K562 (cell line): ENCODE data around the gene PAX5. TPM values are rescaled to one million over a fixed set of nuclear protein-coding genes. Genes with fewer than 3 reads are reported as not detected.

Source experiments
- CBFA2T3 ChIP-seq: fragments of 450-650 bp; IDR thresholded peaks from 2 replicates; pipeline ENCODE4 v1.6.1; 2017
- FOXM1 ChIP-seq, 2 experiments: fragments of 450-650 bp in 1 of 2; sonication (generic) in 1 of 2; formaldehyde crosslinking in 1 of 2; IDR thresholded peaks; 2 replicates each; pipeline versions ENCODE4 v1.6.1 to v1.9.0; 2017 to 2022; ENCODE audit warnings: low read depth in 2 of 2, mild to moderate bottlenecking in 2 of 2, missing genetic modification reagents in 1 of 2, moderate library complexity in 1 of 2
- HNRNPUL1 ChIP-seq: fragments of 200-400 bp; formaldehyde crosslinking; IDR thresholded peaks from 2 replicates; pipeline ENCODE4 v1.6.1; 2017; ENCODE audit warnings: low read length
- KDM4B ChIP-seq, 2 experiments: fragments of 450-650 bp in 1 of 2; sonication (generic) in 1 of 2; IDR thresholded peaks; 2 replicates each; pipeline ENCODE4 v1.6.1; 2016 to 2017; ENCODE audit warnings: borderline replicate concordance in 2 of 2, antibody characterized with exemption in 1 of 2, low read depth in 1 of 2, mild to moderate bottlenecking in 1 of 2
- PRMT5 ChIP-seq: sonication (generic); formaldehyde crosslinking; IDR thresholded peaks from 2 replicates; pipeline ENCODE4 v1.5.0; 2020; ENCODE audit warnings: missing genetic modification reagents
- RAD21 ChIP-seq, 2 experiments: fragments of 250-450 bp in 1 of 2; fragments of 450-650 bp in 1 of 2; sonication (Bioruptor Pico) in 1 of 2; formaldehyde crosslinking in 1 of 2; IDR thresholded peaks in 1 of 2; conservative IDR thresholded peaks in 1 of 2; 2 replicates each; pipeline versions ENCODE4 v1.4.0 to v1.8.0; 2020 to 2022; ENCODE audit warnings: mild to moderate bottlenecking in 2 of 2, moderate library complexity in 1 of 2
- RFX5 ChIP-seq: IDR thresholded peaks from 2 replicates; pipeline ENCODE4 v1.6.1; 2011; ENCODE audit warnings: low read depth, mild to moderate bottlenecking, improper control_type of control experiment, low read length
- RNF2 ChIP-seq: sonication (generic); IDR thresholded peaks from 2 replicates; pipeline ENCODE4 v1.6.1; 2016
- SP2 ChIP-seq: IDR thresholded peaks from 2 replicates; pipeline ENCODE4 v1.6.1; 2011; ENCODE audit warnings: mild to moderate bottlenecking, low read depth, low read length, moderate library complexity; ENCODE audit not compliant: poor library complexity, severe bottlenecking; ENCODE audit errors: extremely low read depth
- TAF7 ChIP-seq: fragments of 450-650 bp; IDR thresholded peaks from 2 replicates; pipeline ENCODE4 v1.6.1; 2016; ENCODE audit warnings: missing genetic modification characterization, missing compliant biosample characterization
- TBL1XR1 ChIP-seq, 2 experiments: IDR thresholded peaks; 2 replicates each; pipeline ENCODE4 v1.6.1; 2012; ENCODE audit warnings: improper control_type of control experiment in 2 of 2, low read length in 2 of 2, mild to moderate bottlenecking in 1 of 2
- ZNF75A ChIP-seq: fragments of 450-650 bp; formaldehyde crosslinking; IDR thresholded peaks from 2 replicates; pipeline ENCODE4 v1.4.0; 2020; ENCODE audit warnings: mild to moderate bottlenecking
- ZNF785 ChIP-seq: fragments of 250-450 bp; sonication (Bioruptor Pico); IDR thresholded peaks from 2 replicates; pipeline ENCODE4 v1.4.0; 2020; ENCODE audit warnings: mild to moderate bottlenecking
- polyA plus RNA-seq, 8 experiments: library from polyadenylated mRNA; depleted of rRNA in 4 of 8; stranded (reverse) in 5 of 8; unstranded in 3 of 8; fragments of >200 nt; fragmentation: Nextera tagmentation in 2 of 8; fragmentation: Illumina TruSeq in 1 of 8; extraction: Ambion mirVana in 2 of 8; extraction: Trizol in 1 of 8; gene quantifications; 2 replicates each; pipeline versions ENCODE4 v1.2.1 to v1.2.3, GENCODE V29; 2011 to 2014; ENCODE audit warnings: inconsistent platforms in 1 of 8, missing spikeins in 1 of 8
- total RNA-seq, 7 experiments: library from RNA; depleted of rRNA in 6 of 7; stranded (reverse); fragments of >200 nt in 6 of 7; fragmentation: Illumina TruSeq in 2 of 7; extraction: Trizol in 2 of 7; gene quantifications; 2 replicates each; pipeline versions ENCODE4 v1.2.1 to v1.2.3, GENCODE V29; 2011 to 2021; ENCODE audit warnings: low replicate concordance in 1 of 7
- TF ChIP-seq, protein P1 (sequence below): IDR thresholded peaks from 2 replicates; pipeline ENCODE4 v1.6.1; 2014; ENCODE audit warnings: antibody characterized with exemption
- TF ChIP-seq, protein P2 (sequence below), 2 experiments: fragments of 450-650 bp; IDR thresholded peaks; 2 replicates each; pipeline ENCODE4 v1.6.1; 2016; ENCODE audit warnings: mild to moderate bottlenecking in 2 of 2, borderline replicate concordance in 1 of 2, low read depth in 1 of 2, moderate library complexity in 1 of 2
- TF ChIP-seq, protein P3 (sequence below): fragments of 450-650 bp; formaldehyde crosslinking; conservative IDR thresholded peaks from 2 replicates; pipeline ENCODE4 v1.4.0; 2022; ENCODE audit warnings: mild to moderate bottlenecking, missing genetic modification characterization

The PAX5 gene
- total and polyA plus RNA-seq, 9 of the 15 experiments (the other 6 are each of a cell fraction or from before 2014, with no cell fraction given): 0.03 to 0.09 TPM; not detected in 7

DNA sequence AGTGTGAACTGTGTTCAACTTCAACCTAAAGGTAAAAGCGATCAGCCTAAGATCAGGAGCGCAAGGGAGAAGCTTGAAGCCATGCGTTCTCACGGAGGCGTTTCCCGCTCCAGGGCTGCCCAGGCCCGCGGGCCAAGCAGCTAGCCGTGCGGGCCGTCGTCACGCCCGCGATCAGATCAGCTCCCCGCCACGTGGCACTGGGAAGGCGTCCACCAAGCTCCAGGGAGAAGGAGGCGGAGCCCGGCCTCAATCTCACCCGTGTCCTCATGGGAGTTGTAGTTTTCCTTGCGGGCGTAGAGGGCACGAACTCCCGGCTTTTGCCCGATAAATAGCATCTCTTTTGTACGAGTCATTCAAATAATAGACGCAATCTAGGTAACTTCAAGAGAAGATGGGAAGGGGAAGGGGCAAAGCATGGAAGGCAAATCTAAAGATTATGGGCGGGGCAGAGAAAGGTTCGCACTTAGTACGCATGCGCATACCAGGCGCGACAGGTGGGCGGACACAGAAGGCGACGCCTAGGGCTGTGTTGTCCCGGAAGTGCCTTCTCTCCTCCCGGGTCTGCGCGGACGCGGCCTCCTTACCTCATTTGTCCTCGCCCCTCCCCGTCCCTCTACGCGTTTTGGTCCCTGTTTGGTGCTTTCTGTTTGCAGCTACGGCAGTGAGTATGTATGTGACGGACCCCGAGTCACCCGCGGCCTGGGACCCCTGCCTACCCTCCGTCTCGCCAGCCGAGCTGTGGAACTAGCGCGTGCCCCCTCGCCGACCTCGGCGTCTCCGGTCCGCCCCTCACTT is 45.5 kb upstream of the PAX5 start (continued):
- TF ChIP-seq ZNF75A (no peak), RAD21 (CRISPR knock-in tag; conservative IDR thresholded peaks at IDR 0.05 in 1 of 2, IDR thresholded peaks at IDR 0.05 in 1 of 2) (no peak), FOXM1 (IDR thresholded peaks at IDR 0.05; ENCODE audit: low read depth) (no peak), FOXM1 (CRISPR knock-in tag; IDR thresholded peaks at IDR 0.05; ENCODE audit: low read depth) (0 out of 2 replicates have a peak, but pooled peaks have one; percentile 49), HNRNPUL1 (no peak), ZNF785 (no peak), RFX5 (no peak), TBL1XR1 (IDR thresholded peaks at IDR 0.05; ENCODE audit: low read length in 2 of 2) (no peak), CBFA2T3 (no peak), TAF7 (tag) (no peak), RNF2 (peak; percentile 89), KDM4B (IDR thresholded peaks at IDR 0.05; ENCODE audit: borderline replicate concordance in 2 of 2, low read depth in 1 of 2) (no peak), PRMT5 (CRISPR knock-in tag) (no peak), SP2 (no peak)
- TF ChIP-seq, protein P1, sequence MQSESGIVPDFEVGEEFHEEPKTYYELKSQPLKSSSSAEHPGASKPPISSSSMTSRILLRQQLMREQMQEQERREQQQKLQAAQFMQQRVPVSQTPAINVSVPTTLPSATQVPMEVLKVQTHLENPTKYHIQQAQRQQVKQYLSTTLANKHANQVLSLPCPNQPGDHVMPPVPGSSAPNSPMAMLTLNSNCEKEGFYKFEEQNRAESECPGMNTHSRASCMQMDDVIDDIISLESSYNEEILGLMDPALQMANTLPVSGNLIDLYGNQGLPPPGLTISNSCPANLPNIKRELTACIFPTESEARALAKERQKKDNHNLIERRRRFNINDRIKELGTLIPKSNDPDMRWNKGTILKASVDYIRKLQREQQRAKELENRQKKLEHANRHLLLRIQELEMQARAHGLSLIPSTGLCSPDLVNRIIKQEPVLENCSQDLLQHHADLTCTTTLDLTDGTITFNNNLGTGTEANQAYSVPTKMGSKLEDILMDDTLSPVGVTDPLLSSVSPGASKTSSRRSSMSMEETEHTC: no peak
- TF ChIP-seq, protein P2, sequence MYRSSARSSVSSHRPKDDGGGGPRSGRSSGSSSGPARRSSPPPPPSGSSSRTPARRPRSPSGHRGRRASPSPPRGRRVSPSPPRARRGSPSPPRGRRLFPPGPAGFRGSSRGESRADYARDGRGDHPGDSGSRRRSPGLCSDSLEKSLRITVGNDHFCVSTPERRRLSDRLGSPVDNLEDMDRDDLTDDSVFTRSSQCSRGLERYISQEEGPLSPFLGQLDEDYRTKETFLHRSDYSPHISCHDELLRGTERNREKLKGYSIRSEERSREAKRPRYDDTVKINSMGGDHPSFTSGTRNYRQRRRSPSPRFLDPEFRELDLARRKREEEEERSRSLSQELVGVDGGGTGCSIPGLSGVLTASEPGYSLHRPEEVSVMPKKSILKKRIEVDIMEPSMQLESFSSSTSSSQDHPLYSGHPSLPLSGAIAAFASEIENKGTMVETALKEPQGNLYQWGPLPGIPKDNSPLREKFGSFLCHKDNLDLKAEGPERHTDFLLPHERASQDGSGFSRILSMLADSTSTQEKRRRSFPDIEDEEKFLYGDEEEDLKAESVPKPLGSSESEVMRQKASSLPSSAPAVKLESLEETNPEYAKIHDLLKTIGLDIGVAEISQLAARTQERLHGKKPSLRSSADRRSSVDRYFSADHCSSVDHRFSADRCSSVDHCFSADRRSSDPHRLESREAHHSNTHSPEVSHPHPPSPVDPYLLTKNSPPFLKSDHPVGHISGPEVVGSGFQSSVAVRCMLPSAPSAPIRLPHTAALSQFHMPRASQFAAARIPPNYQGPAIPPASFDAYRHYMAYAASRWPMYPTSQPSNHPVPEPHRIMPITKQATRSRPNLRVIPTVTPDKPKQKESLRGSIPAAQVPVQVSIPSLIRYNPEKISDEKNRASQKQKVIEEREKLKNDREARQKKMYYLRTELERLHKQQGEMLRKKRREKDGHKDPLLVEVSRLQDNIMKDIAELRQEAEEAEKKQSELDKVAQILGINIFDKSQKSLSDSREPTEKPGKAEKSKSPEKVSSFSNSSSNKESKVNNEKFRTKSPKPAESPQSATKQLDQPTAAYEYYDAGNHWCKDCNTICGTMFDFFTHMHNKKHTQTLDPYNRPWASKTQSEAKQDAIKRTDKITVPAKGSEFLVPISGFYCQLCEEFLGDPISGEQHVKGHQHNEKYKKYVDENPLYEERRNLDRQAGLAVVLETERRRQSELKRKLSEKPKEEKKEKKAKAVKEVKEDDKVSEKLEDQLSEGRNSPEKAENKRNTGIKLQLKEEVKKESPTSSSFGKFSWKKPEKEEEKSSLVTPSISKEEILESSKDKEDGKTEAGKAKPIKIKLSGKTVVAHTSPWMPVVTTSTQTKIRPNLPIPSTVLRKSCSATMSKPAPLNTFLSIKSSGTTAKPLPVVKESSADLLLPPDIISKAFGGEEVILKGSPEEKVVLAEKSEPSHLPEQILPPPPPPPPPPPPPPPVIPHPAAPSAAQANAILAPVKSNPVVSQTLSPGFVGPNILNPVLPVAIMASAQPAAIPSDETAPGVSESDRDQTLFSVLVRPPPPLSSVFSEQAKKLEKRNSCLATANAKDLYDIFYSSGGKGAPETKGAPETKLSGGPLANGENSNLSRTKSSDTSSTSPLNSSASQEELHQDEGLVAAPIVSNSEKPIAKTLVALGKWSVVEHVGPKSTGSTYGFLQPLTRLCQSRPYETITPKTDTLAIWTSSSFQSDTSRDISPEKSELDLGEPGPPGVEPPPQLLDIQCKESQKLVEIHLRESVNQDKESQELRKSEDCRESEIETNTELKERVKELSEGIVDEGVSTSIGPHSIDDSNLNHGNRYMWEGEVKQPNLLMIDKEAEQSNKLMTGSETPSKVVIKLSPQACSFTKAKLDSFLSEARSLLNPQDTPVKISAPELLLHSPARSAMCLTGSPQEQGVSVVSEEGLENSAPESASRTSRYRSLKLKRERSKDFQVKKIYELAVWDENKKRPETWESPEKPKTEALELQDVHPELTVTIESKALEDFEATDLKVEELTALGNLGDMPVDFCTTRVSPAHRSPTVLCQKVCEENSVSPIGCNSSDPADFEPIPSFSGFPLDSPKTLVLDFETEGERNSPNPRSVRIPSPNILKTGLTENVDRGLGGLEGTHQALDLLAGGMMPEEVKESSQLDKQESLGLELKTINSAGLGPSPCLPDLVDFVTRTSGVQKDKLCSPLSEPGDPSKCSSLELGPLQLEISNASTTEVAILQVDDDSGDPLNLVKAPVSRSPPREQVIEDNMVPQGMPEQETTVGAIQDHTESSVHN (IDR thresholded peaks at IDR 0.05; ENCODE audit: borderline replicate concordance in 1 of 2, low read depth in 1 of 2): no peak
- TF ChIP-seq, protein P3, sequence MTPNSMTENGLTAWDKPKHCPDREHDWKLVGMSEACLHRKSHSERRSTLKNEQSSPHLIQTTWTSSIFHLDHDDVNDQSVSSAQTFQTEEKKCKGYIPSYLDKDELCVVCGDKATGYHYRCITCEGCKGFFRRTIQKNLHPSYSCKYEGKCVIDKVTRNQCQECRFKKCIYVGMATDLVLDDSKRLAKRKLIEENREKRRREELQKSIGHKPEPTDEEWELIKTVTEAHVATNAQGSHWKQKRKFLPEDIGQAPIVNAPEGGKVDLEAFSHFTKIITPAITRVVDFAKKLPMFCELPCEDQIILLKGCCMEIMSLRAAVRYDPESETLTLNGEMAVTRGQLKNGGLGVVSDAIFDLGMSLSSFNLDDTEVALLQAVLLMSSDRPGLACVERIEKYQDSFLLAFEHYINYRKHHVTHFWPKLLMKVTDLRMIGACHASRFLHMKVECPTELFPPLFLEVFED (CRISPR knock-in tag): no peak
